CD4-positive, alpha-beta T cell treated with Interleukin-10 for 1 hour (primary cell): ENCODE measurements around the gene HEXIM1.

Source experiments
- DNase-seq: peaks from one replicate; pipeline ENCODE4 v3.0.0-alpha.2; 2020

HEXIM1 gene

GRCh38 chr17:45130681-45131615, 17.3 kb upstream of the HEXIM1 start:
- DNase-seq: no peak

- DNase-seq: peak; percentile 36
Observed at GRCh38 chr17:45131616-45132319, 16.5 kb upstream of the HEXIM1 start.

GRCh38 chr17:45132320-45132571, 16.0 kb upstream of the HEXIM1 start, which contains the start of gene PLCD3:
PLCD3 (minus strand) TSS chr17:45132515; CDS start chr17:45132410, 105 bp downstream.
- DNase-seq: no peak

- DNase-seq: peak; percentile 74
Observed at GRCh38 chr17:45132572-45133463, 15.5 kb upstream of the HEXIM1 start.

- DNase-seq: peak; percentile 98
Observed at GRCh38 chr17:45135192-45135977, 12.9 kb upstream of the HEXIM1 start, which contains the start of gene ACBD4. ACBD4 (plus strand) TSS chr17:45135687; CDS start chr17:45136145, 458 bp downstream.

GRCh38 chr17:45135978-45136791, 12.1 kb upstream of the HEXIM1 start:
- no peak for DNase-seq

- DNase-seq: no peak
Observed at GRCh38 chr17:45136846-45137560, 11.3 kb upstream of the HEXIM1 start.

- no peak for DNase-seq
Observed at GRCh38 chr17:45137561-45138305, 10.5 kb upstream of the HEXIM1 start.

GRCh38 chr17:45138911-45139532, 9.3 kb upstream of the HEXIM1 start:
- no peak for DNase-seq

GRCh38 chr17:45139533-45139920, 8.7 kb upstream of the HEXIM1 start:
- DNase-seq: no peak

GRCh38 chr17:45143094-45143670, 5.1 kb upstream of the HEXIM1 start:
- DNase-seq: no peak

- DNase-seq: peak; percentile 20
Observed at GRCh38 chr17:45143767-45144198, 4.5 kb upstream of the HEXIM1 start.

GRCh38 chr17:45144199-45145034, 3.9 kb upstream of the HEXIM1 start:
- peak; percentile 24 for DNase-seq

- DNase-seq: no peak
Observed at GRCh38 chr17:45145035-45145389, 3.3 kb upstream of the HEXIM1 start.

- DNase-seq: no peak
Observed at GRCh38 chr17:45146166-45146565, 2.1 kb upstream of the HEXIM1 start.

GRCh38 chr17:45146592-45146889, 1.7 kb upstream of the HEXIM1 start:
- no peak for DNase-seq

GRCh38 chr17:45146890-45147580, 1.2 kb upstream of the HEXIM1 start:
- peak; percentile 76 for DNase-seq
